Cardiac muscle cell (in vitro differentiated cells and primary cell): Measurements from ENCODE around the gene EPB41L5. TPM values are rescaled to one million over a fixed set of nuclear protein-coding genes. Genes with fewer than 3 reads are reported as not detected.
A peak's percentile ranks its signal among the peaks of the same experiment; 100 is the strongest.

Source experiments
- DNase-seq, 2 donors: peaks; one replicate each; pipeline versions ENCODE4 v3.0.0 to v3.0.0-alpha.2; 2010 to 2017; ENCODE audit warnings: low read depth in 1 of 2, low spot score in 1 of 2
- H3K27ac ChIP-seq: fragments of 200-600 bp; sonication (generic); 2 replicates; pipeline ENCODE4 v1.5.1; 2016
- H3K27me3 ChIP-seq: fragments of 200-600 bp; sonication (generic); 2 replicates; pipeline ENCODE4 v1.6.0; 2016; ENCODE audit warnings: control low read depth
- H3K36me3 ChIP-seq: fragments of 200-600 bp; sonication (generic); 2 replicates; pipeline ENCODE4 v1.5.1; 2016; ENCODE audit warnings: control low read depth
- H3K4me1 ChIP-seq: fragments of 200-600 bp; sonication (generic); 2 replicates; pipeline ENCODE4 v1.8.1; 2017; ENCODE audit warnings: low read depth, mild to moderate bottlenecking, mixed run types
- H3K4me3 ChIP-seq: fragments of 200-600 bp; sonication (generic); 2 replicates; pipeline ENCODE4 v1.5.1; 2016; ENCODE audit warnings: mild to moderate bottlenecking
- H3K9me3 ChIP-seq: fragments of 200-600 bp; sonication (generic); 2 replicates; pipeline ENCODE4 v1.5.1; 2017; ENCODE audit warnings: low read depth, mild to moderate bottlenecking, control low read depth
- CTCF ChIP-seq: IDR thresholded peaks from 2 replicates; pipeline ENCODE4 v1.5.1; 2012; ENCODE audit warnings: low read depth, mild to moderate bottlenecking, low read length
- polyA plus RNA-seq: library from polyadenylated mRNA; unstranded; fragments of >200 nt; fragmentation: Nextera tagmentation; extraction: Ambion mirVana; gene quantifications from 2 replicates; pipeline ENCODE4 v1.2.1, GENCODE V29; 2016
- total RNA-seq: library from RNA; depleted of rRNA; stranded (reverse); fragments of >200 nt; gene quantifications from 2 replicates; pipeline ENCODE4 v1.2.3, GENCODE V29; 2016

EPB41L5 gene
- total and polyA plus RNA-seq, 2 experiments from 2014 or later, result 14.9 to 24.6 TPM

- peak overlapping the region; percentile 91 for H3K27ac ChIP-seq
- peak overlapping the region; percentile 79 for H3K4me3 ChIP-seq
- DNase-seq, result peak in 1 of 2 donors; percentile 48
- TF ChIP-seq CTCF, result no peak
- peaks cover 4% of the 10 kb centered on the region for H3K4me1 ChIP-seq
- no peaks in the 10 kb centered on the region for H3K27me3 ChIP-seq
- H3K36me3 ChIP-seq, result no peaks in the 10 kb centered on the region
- H3K9me3 ChIP-seq, result no peaks in the 10 kb centered on the region
Observed at GRCh38 chr2:120013597-120014223, 833 bp downstream of the EPB41L5 start.

GRCh38 chr2:120014226-120014980 lies 1.5 kb downstream of the EPB41L5 start:
- Histone ChIP-seq H3K27ac (no peak overlapping the region), H3K36me3 (peaks cover 3% of the 10 kb centered on the region), H3K9me3 (no peaks in the 10 kb centered on the region), H3K27me3 (no peaks in the 10 kb centered on the region), H3K4me3 (peak overlapping the region; percentile 79), H3K4me1 (peaks cover 4% of the 10 kb centered on the region)
- no peak for DNase-seq
- no peak for TF ChIP-seq CTCF

GRCh38 chr2:120016800-120017199 lies 3.9 kb downstream of the EPB41L5 start:
- Histone ChIP-seq H3K9me3 (no peaks in the 10 kb centered on the region), H3K4me1 (peaks cover 4% of the 10 kb centered on the region), H3K36me3 (peaks cover 6% of the 10 kb centered on the region), H3K27ac (no peak overlapping the region), H3K27me3 (no peaks in the 10 kb centered on the region), H3K4me3 (no peak overlapping the region)
- no peak for DNase-seq
- TF ChIP-seq CTCF, result no peak

GRCh38 chr2:120017201-120017600 lies 4.3 kb downstream of the EPB41L5 start:
- Histone ChIP-seq H3K4me3 (no peak overlapping the region), H3K4me1 (peaks cover 4% of the 10 kb centered on the region), H3K36me3 (peaks cover 6% of the 10 kb centered on the region), H3K27me3 (no peaks in the 10 kb centered on the region), H3K9me3 (no peaks in the 10 kb centered on the region), H3K27ac (no peak overlapping the region)
- no peak for DNase-seq
- TF ChIP-seq CTCF, result no peak

- no peaks in the 10 kb centered on the region for H3K9me3 ChIP-seq
- TF ChIP-seq CTCF, result no peak
- DNase-seq, result no peak
- H3K27me3 ChIP-seq, result no peaks in the 10 kb centered on the region
- H3K36me3 ChIP-seq, result peaks cover 6% of the 10 kb centered on the region
- no peak overlapping the region for H3K27ac ChIP-seq
- H3K4me3 ChIP-seq, result no peak overlapping the region
- peaks cover 4% of the 10 kb centered on the region for H3K4me1 ChIP-seq
Observed at GRCh38 chr2:120018549-120018948, 5.7 kb downstream of the EPB41L5 start.
